Measurements from ENCODE around the gene ZFP36. TPM values are rescaled to one million over a fixed set of nuclear protein-coding genes. Genes with fewer than 3 reads are reported as not detected.

ZFP36 gene
- total RNA-seq, 1 donor from 2014 or later: 46.3 TPM

DNA sequence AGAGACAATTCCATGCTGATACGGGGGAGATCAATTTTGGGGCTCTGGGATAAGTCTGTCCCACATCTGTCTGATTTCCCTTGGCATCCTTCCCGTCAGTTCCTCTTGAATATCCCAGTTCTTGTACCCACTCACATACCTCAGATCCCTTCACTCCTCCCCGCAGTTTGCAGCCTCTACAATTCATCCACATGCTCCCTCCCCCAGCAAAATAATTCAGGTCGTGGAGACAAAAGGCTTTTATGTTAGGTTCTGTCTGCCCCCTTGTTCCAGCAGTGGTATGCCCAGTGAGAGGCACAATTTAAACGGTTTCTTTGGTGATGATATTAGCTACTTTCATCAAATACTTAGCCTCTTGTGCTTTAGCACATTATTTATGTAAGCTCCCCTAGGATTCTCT is 19.5 kb downstream of the ZFP36 start:
- no peaks in the 10 kb centered on the region for H3K27me3 Mint-ChIP-seq (ENCODE audit: low read depth)
- peaks cover 26% of the 10 kb centered on the region for H3K36me3 Mint-ChIP-seq (ENCODE audit: low read depth)
- H3K4me1 Mint-ChIP-seq (ENCODE audit: low read depth): peaks cover 55% of the 10 kb centered on the region
- peak overlapping the region; percentile 72 for H3K27ac Mint-ChIP-seq (ENCODE audit: unreplicated experiment)
- peaks cover 3% of the 10 kb centered on the region for H3K9me3 Mint-ChIP-seq (ENCODE audit: low read depth)
- TF ChIP-seq, protein P1, sequence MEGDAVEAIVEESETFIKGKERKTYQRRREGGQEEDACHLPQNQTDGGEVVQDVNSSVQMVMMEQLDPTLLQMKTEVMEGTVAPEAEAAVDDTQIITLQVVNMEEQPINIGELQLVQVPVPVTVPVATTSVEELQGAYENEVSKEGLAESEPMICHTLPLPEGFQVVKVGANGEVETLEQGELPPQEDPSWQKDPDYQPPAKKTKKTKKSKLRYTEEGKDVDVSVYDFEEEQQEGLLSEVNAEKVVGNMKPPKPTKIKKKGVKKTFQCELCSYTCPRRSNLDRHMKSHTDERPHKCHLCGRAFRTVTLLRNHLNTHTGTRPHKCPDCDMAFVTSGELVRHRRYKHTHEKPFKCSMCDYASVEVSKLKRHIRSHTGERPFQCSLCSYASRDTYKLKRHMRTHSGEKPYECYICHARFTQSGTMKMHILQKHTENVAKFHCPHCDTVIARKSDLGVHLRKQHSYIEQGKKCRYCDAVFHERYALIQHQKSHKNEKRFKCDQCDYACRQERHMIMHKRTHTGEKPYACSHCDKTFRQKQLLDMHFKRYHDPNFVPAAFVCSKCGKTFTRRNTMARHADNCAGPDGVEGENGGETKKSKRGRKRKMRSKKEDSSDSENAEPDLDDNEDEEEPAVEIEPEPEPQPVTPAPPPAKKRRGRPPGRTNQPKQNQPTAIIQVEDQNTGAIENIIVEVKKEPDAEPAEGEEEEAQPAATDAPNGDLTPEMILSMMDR (IDR thresholded peaks at IDR 0.05): no peak
- DNase-seq (ENCODE audit: low spot score): no peak
- H3K4me3 Mint-ChIP-seq (ENCODE audit: unreplicated experiment): no peak overlapping the region

DNA sequence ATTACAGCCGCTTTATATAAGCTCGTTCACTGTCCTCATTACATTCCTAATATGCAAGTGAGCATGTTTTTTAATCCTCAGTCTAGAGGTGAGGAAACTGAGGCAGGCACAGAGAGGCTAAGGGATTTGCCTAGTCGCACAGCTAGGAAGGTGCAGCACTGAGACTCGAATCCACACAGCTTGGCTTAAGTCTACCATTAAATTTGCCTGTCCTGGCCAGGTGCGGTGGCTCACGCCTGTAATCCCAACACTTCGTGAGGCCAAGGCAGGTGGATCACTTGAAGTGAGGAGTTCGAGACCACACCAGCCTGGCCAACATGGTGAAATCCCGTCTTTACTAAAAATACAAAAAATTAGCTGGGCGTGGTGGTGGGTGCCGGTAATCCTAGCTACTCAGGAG is 21.1 kb downstream of the ZFP36 start:
- H3K4me1 Mint-ChIP-seq (ENCODE audit: low read depth): peaks cover 56% of the 10 kb centered on the region
- peak overlapping the region; percentile 92 for H3K27ac Mint-ChIP-seq (ENCODE audit: unreplicated experiment)
- peaks cover 26% of the 10 kb centered on the region for H3K36me3 Mint-ChIP-seq (ENCODE audit: low read depth)
- peaks cover 3% of the 10 kb centered on the region for H3K9me3 Mint-ChIP-seq (ENCODE audit: low read depth)
- no peak for DNase-seq (ENCODE audit: low spot score)
- no peak overlapping the region for H3K4me3 Mint-ChIP-seq (ENCODE audit: unreplicated experiment)
- TF ChIP-seq, protein P1 (IDR thresholded peaks at IDR 0.05): no peak
- H3K27me3 Mint-ChIP-seq (ENCODE audit: low read depth): no peaks in the 10 kb centered on the region

DNA sequence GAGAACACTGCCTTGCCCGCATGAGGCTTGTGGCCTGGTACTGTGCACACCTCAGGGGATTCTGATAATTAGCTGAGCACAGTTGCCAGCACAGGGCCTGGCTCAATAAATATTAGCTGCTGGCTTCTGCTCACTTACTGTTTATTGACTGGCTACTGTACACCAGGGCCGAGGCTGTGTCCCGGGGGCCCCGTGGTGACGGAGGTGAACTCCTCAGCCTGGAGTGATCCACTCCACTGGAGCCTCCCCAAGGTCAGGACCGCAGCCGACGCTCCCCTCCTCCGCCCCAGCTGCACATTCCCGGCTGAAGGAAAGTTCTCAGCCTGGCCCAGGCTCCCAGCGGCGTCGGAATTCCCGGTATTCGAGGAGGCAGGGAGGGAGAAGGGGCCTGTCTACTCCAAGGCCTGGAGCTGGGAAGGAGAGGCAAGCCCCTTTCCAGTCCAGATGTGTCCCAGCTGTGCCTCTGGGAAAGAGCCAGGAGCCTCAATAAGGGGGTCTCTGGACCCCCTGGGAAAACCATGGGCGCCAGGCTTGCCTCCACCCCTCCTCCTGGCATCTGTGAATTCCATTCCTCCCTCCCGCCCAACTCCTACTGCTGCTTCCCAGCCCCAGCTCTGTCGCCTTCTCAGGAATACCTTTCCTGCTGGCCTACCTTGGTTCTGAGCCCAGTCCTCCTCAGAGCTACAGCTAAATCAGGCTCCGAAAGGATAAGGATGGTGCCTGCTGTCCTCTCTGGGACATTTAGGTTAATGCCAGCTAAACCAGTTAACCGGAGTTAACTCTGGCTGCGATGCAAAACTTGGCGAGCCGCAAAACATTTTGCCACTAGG is 21.9 kb downstream of the ZFP36 start:
- Mint-ChIP-seq H3K4me3 (ENCODE audit: unreplicated experiment) (peak overlapping the region; percentile 19), H3K27ac (ENCODE audit: unreplicated experiment) (peak overlapping the region; percentile 92)

DNA sequence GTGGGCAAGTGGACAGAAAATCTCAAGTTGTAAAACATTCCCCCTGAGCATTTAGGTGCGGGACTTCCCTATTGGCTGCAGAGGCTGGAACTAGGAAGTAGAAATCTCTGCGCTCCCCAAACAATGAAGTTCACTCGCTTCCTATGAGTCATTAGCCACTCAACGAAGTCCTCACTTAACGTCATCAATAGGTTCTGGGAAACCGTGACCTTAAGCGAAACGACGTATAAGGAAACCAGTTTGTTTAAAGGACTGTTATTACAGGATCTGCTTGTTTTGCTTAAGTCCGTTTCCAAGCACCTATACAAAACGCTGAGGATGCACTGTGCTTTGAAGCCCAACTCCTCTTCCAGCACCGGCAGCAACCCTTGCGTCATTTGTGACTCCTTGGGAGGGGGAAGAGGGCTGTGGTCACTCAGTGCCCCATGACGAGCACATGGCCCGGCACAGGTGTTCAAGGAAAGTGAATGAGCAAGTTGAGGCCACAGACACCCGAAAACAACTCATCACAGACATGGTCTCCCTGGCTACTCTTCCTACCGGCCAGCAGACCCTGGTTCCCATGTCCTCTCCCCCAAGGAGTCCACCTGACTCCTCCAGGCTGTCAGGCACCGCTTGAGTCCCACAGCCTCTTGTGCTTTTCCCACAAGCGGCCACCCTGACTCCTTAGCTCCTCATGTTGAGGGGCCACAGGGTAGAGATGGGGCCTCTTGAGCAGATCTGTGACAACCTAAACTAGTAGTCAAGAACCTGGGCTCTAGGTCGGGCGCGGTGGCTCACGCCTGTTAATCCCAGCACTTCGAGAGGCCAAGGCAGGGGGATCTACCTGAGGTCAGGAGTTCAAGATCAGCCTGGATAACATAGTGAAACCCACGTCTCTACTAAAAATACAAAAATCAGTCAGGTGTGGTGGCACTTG is 24.3 kb downstream of the ZFP36 start:
- Mint-ChIP-seq H3K27me3 (ENCODE audit: low read depth) (no peaks in the 10 kb centered on the region), H3K4me3 (ENCODE audit: unreplicated experiment) (no peak overlapping the region), H3K4me1 (ENCODE audit: low read depth) (peaks cover 62% of the 10 kb centered on the region), H3K9me3 (ENCODE audit: low read depth) (peaks cover 3% of the 10 kb centered on the region), H3K36me3 (ENCODE audit: low read depth) (peaks cover 18% of the 10 kb centered on the region), H3K27ac (ENCODE audit: unreplicated experiment) (peak overlapping the region; percentile 90)
- no peak for DNase-seq (ENCODE audit: low spot score)
- TF ChIP-seq, protein P1 (IDR thresholded peaks at IDR 0.05): no peak

More for the DNA sequence above, 21.9 kb downstream of the ZFP36 start:
- peaks cover 56% of the 10 kb centered on the region for H3K4me1 Mint-ChIP-seq (ENCODE audit: low read depth)
- peaks cover 29% of the 10 kb centered on the region for H3K36me3 Mint-ChIP-seq (ENCODE audit: low read depth)
- no peak for DNase-seq (ENCODE audit: low spot score)
- peaks cover 3% of the 10 kb centered on the region for H3K9me3 Mint-ChIP-seq (ENCODE audit: low read depth)
- TF ChIP-seq, protein P1 (IDR thresholded peaks at IDR 0.05): peak; percentile 38
- H3K27me3 Mint-ChIP-seq (ENCODE audit: low read depth): no peaks in the 10 kb centered on the region

DNA sequence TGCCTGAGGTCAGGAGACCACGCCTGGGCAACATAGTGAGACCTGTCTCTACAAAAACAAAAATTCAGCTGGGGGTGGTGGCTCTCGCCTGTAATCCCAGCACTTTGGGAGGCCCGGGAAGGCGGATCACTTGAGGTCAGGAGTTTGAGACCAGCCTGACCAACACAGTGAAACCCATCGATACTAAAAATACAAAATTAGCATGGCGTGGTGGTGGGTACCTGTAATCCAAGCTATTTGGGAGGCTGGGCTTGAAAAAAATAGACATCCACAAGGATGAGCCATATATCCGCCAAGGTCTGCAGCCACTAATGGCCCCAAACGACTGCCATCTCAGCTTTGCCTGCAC is 26.0 kb downstream of the ZFP36 start:
- peak overlapping the region; percentile 69 for H3K27ac Mint-ChIP-seq (ENCODE audit: unreplicated experiment)
- H3K9me3 Mint-ChIP-seq (ENCODE audit: low read depth): peaks cover 3% of the 10 kb centered on the region
- no peaks in the 10 kb centered on the region for H3K27me3 Mint-ChIP-seq (ENCODE audit: low read depth)
- H3K4me3 Mint-ChIP-seq (ENCODE audit: unreplicated experiment): no peak overlapping the region
- DNase-seq (ENCODE audit: low spot score): no peak
- peaks cover 60% of the 10 kb centered on the region for H3K4me1 Mint-ChIP-seq (ENCODE audit: low read depth)
- peaks cover 15% of the 10 kb centered on the region for H3K36me3 Mint-ChIP-seq (ENCODE audit: low read depth)
- TF ChIP-seq, protein P1 (IDR thresholded peaks at IDR 0.05): no peak
